Stimulated activated CD4-positive, alpha-beta T cell treated with anti-CD3 and anti-CD28 coated beads, TNF-alpha, amount 100 ng/mL, for 4 hours (primary cell): ENCODE data around the gene TINAG.

ENCODE experiments used
- DNase-seq, 3 experiments: peaks; one replicate each; pipeline ENCODE4 v3.0.0-alpha.2; 2020; ENCODE audit warnings: low read depth in 3 of 3

TINAG gene

DNA sequence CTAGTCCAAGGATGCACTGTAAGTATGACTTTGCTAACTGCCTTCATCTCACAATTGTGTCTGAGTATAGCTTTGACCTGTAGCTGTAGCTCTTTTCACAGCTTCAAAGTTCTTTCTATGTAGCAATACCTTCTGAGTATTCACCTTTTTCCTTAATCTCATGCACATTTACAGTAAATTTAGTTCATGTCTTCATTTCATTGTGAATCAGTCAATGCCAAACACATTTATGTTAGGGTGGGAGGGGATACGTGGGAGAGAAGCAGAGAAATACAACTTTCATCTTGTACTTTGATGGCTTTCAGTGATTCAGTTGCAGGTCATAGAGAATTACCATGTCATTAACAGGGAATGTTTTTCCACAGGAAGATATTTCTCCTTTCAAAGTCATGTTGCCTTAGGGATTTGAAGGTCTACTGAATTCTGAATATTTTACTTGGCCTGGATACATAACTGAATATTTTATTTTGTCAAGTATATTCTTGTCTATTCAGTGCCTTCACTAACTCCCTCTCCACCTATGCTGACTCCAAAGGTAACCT lies 119.2 kb downstream of the TINAG start:
- no peak for DNase-seq

DNA sequence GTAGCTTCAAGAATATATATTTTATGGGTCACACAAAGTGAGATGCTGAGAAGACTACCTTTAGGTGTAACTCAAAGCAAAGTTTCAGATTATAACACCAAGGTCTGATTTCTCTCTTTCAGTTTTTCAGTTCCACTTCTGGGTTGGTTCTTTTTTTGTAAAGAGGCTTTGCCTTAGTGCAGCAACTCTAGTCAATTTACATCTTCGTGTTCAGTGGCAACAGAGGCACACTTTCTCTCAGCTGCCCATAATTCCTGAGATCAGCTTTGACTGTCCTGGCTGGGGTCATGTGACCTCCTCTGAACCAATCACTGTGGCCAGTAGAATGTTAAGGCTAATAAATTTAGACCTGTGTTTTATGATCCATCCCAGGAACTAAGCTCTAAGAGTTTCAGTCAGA lies 120.2 kb downstream of the TINAG start:
- DNase-seq: no peak

DNA sequence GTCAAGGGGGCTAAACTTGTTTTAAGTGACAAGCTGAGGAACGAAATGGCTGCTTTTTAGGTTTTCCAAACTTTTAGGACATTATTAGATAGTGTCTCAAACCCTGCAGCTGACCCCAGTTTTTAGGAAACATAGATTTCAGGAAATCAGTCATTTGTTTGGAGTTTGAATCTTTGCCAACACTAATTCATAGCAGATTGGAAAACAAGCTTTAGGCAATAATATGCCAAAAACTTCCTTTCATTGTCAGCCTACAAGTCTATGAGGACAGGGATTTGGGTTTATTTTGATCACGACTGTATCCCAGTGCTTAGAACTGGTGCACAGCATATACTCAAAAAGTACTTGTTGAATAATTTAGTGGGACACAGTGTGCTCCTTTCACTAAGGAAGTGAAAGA lies 123.2 kb downstream of the TINAG start:
- no peak for DNase-seq
